ENCODE results near the gene KCNQ2. TPM values are rescaled to one million over a fixed set of nuclear protein-coding genes. Genes with fewer than 3 reads are reported as not detected.
"Not testable (repeated sequence)": the region's sequence is repeated elsewhere in the genome, so short reads cannot be mapped to it uniquely, and the experiment has no call there.

KCNQ2 gene
- total RNA-seq, 4 donors from 2014 or later: not detected

GRCh38 chr20:63518351-63518861 lies 46.0 kb upstream of the KCNQ2 start:
- ATAC-seq (ENCODE audit: low FRiP score) (no peak), DNase-seq (ENCODE audit: low spot score) (no peak)
- TF ChIP-seq CTCF (IDR thresholded peaks at IDR 0.05): no peak

- ATAC-seq (ENCODE audit: low FRiP score): no peak
- no peak for DNase-seq (ENCODE audit: low spot score)
- TF ChIP-seq CTCF (IDR thresholded peaks at IDR 0.05): no peak
These were observed 45.2 kb upstream of the KCNQ2 start for GRCh38 chr20:63517376-63518309.

GRCh38 chr20:63514520-63514919 lies 42.1 kb upstream of the KCNQ2 start:
- not testable (repeated sequence) for DNase-seq (ENCODE audit: low spot score); ATAC-seq (ENCODE audit: low FRiP score)

GRCh38 chr20:63513207-63513606 lies 40.8 kb upstream of the KCNQ2 start:
- no peak for TF ChIP-seq CTCF (IDR thresholded peaks at IDR 0.05)
- DNase-seq (ENCODE audit: low spot score) (no peak), ATAC-seq (ENCODE audit: low FRiP score) (no peak)

- TF ChIP-seq CTCF (IDR thresholded peaks at IDR 0.05): no peak
- ATAC-seq (ENCODE audit: low FRiP score) (no peak), DNase-seq (ENCODE audit: low spot score) (no peak)
These were observed 36.7 kb upstream of the KCNQ2 start for GRCh38 chr20:63509088-63509564.

- no peak for TF ChIP-seq CTCF (IDR thresholded peaks at IDR 0.05)
- DNase-seq (ENCODE audit: low spot score): no peak
- no peak for ATAC-seq (ENCODE audit: low FRiP score)
These were observed 35.8 kb upstream of the KCNQ2 start for GRCh38 chr20:63508072-63508768.

- DNase-seq (ENCODE audit: low spot score) (no peak), ATAC-seq (ENCODE audit: low FRiP score) (no peak)
- no peak for TF ChIP-seq CTCF (IDR thresholded peaks at IDR 0.05)
These were observed 34.8 kb upstream of the KCNQ2 start for GRCh38 chr20:63507083-63507743.
